GM19452 (cell line): ENCODE results near the gene ZNF296.

Experiments
- ATAC-seq: cut with Tn5 transposase; IDR thresholded peaks from one replicate; pipeline ENCODE4 v1.9.1; 2021; ENCODE audit not compliant: unreplicated experiment

ZNF296 gene

DNA sequence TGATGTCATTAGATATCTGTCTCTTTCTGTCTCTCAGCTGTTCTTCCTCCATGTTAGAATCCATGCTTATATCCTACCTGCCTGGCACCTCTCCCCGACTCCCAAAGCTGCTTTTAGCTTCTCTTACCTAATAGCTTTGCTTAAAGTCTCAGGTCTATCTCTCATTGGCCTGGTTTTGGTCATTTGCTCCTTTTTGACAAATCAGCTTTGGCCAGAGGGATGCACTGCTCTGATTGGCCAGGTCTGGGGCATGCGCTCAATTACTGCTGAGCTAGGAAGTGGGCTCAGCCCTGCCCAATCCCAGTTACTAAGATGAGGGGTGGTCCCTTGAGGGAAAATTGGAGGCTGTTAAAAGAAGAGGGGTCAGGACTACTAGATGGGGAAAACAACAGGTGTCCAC is 48.9 kb downstream of the ZNF296 start:
- no peak for ATAC-seq

DNA sequence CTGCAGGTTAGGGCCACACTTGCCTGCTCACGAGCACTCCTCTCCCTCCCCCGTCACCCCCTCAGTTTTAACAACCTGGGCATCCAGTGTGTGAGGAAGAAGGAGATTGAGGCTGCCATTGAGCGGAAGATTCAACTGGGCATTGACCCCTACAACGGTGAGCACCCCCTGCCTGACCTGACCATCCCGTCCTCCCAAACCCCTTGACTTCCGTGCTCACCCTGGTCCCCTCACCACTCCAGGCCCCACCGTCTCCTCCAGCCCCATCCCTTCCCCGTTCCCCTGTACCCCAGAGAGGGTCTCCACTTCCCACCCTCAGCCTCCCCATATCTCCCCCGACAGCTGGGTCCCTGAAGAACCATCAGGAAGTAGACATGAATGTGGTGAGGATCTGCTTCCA is 51.0 kb downstream of the ZNF296 start:
- ATAC-seq = no peak

DNA sequence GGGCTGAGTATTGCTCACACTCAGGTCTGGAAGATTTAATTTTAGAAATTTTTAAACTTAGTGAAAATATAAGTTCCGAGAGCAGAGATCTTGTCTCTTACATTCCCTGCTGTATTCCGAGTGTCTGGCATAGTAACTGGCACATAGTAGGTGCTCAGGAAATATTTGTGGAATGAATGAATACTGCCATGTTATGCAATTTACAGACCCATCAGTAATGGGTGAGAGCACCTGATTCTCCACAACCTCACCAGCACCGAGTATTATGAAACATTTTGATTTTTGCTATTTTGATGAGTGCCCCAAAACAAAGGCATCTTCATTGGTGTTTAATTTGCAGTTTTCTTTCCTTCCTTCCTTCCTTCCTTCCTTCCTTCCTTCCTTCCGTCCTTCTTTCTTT is 53.2 kb downstream of the ZNF296 start:
- no peak for ATAC-seq

DNA sequence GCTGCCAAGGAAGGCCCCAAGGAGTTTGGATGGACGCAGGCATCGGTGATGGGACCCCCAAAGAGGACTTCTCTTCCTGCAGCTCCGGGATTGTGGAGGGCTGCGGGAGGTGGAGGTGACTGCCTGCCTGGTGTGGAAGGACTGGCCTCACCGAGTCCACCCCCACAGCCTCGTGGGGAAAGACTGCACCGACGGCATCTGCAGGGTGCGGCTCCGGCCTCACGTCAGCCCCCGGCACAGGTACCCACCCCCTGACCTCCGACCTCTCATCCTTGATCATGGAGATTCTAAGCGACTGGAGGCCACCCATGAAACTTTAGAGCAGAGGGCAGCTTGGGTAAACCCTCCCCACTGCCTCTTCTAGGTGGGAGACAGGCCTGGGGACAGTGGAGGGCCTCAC is 54.3 kb downstream of the ZNF296 start:
- no peak for ATAC-seq
